Mammary epithelial cell (primary cell): ENCODE results near the gene PYROXD2.

Source experiments
- EZH2 ChIP-seq: IDR thresholded peaks from 2 replicates; pipeline ENCODE4 v1.6.1; 2012; ENCODE audit warnings: low read length, inconsistent platforms, borderline replicate concordance
- TF ChIP-seq, protein P1 (sequence below), 2 donors: IDR thresholded peaks in 1 of 2; conservative IDR thresholded peaks in 1 of 2; 2 replicates each; pipeline ENCODE4 v1.5.1; 2011 to 2012; ENCODE audit warnings: inconsistent platforms in 2 of 2, low read length in 2 of 2, mild to moderate bottlenecking in 2 of 2, control low read depth in 1 of 2, low read depth in 1 of 2; ENCODE audit not compliant: insufficient read depth in 1 of 2; ENCODE audit errors: extremely low read depth in 1 of 2

DNA sequence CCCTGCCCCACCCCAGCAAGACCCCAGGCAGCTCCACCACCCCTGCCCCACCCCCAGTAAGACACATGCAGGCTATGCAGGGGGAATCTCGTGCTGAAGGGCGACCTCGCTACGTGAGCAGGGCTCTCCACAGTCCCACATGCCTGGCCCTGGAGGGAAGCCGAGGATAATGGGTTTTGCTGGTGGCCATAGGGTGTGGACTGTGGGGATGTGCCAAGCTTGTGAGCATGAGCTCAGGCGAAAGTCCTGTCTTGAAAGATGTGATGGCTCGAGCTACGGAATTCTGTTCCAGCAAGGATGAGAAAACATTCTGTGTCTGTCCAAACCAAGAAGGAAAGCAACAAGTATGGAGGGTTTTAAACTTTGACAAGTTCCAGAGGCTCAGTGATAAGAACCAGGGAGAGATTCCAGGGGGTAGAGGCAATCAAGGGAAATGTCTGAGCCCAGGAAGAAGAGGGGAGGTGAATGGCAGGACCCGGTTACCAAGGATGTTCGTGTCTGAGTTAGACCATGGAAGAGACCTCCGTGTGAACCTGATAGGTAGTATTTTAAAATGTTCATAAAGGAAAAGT lies 63.1 kb downstream of the PYROXD2 start:
- TF ChIP-seq, protein P1, sequence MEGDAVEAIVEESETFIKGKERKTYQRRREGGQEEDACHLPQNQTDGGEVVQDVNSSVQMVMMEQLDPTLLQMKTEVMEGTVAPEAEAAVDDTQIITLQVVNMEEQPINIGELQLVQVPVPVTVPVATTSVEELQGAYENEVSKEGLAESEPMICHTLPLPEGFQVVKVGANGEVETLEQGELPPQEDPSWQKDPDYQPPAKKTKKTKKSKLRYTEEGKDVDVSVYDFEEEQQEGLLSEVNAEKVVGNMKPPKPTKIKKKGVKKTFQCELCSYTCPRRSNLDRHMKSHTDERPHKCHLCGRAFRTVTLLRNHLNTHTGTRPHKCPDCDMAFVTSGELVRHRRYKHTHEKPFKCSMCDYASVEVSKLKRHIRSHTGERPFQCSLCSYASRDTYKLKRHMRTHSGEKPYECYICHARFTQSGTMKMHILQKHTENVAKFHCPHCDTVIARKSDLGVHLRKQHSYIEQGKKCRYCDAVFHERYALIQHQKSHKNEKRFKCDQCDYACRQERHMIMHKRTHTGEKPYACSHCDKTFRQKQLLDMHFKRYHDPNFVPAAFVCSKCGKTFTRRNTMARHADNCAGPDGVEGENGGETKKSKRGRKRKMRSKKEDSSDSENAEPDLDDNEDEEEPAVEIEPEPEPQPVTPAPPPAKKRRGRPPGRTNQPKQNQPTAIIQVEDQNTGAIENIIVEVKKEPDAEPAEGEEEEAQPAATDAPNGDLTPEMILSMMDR (conservative IDR thresholded peaks at IDR 0.05 in 1 of 2, IDR thresholded peaks at IDR 0.05 in 1 of 2; ENCODE audit: extremely low read depth in 1 of 2, insufficient read depth in 1 of 2, low read depth in 1 of 2, low read length in 2 of 2) = no peak
- TF ChIP-seq EZH2 = no peak
